CD4-positive, alpha-beta T cell treated with Interleukin-10 for 1 hour (primary cell): ENCODE results near the gene CSTB.
A peak's percentile ranks its signal among the peaks of the same experiment; 100 is the strongest.

Experiments
- DNase-seq: peaks from one replicate; pipeline ENCODE4 v3.0.0-alpha.2; 2020

Gene CSTB

GRCh38 chr21:43789276-43790009 is 13.3 kb upstream of the CSTB start, which contains the start of gene RRP1:
Gene RRP1, plus strand, starts transcription at chr21:43789577. Its CDS starts 53 bp downstream, at chr21:43789630.
- DNase-seq = peak; percentile 95

- no peak for DNase-seq
Observed at GRCh38 chr21:43786807-43787440, 10.8 kb upstream of the CSTB start.

DNA sequence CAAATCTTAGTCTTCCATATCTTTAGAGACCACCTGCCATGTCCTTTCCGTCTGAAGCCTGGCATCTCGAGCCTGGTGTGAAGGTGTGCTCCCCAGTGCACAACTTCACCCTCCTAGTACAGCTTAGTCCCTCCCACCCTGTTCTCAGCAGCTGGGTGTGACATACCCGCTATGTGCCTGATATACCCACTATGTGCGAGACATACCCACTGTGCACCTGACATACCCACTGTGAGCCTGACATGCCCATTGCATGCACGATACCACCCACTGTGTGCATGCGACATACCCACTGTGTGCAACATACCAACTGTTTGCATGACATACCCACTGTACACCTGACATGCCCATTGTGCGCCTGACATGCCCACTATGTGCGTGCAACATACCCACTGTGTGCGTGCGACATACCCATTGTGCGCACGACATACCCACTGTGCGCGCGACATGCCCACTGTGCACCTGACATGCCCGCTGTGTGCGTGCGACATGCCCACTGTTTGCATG is 10.2 kb upstream of the CSTB start:
- no peak for DNase-seq

- no peak for DNase-seq
Observed at GRCh38 chr21:43785134-43785533, 9.0 kb upstream of the CSTB start.

GRCh38 chr21:43783098-43783700 is 7.1 kb upstream of the CSTB start:
- DNase-seq = no peak

DNA sequence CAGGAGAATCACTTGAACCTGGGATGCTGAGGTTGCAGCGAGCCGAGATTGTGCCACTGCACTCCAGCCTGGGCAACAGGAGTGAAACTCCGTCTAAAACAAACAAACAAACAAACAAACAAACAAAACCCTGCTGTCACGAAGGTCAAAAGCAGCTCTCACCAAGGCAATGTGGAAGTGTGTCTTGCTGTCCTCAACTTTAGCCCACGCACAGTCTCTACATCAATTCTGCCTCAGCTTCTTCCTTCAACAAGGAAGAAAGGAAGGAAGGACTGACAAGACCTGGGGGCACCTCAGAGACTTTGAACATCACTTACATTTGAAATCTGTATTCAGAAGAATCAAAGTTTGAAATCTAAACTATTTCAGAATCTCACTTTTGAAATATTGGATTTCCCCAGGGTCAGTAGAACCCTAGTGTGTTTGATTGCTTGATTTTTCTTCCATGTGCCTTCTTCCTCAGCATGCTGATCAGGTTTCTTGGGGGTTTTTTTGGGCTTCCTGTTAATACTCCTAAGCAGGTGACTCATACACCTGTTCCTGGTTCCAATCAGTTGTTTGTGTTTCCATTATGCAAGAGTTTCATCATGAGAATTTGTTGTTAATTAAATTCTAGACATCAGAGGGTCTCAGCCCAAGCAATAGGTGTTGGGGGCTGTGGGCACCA is 6.5 kb upstream of the CSTB start:
- no peak for DNase-seq

DNA sequence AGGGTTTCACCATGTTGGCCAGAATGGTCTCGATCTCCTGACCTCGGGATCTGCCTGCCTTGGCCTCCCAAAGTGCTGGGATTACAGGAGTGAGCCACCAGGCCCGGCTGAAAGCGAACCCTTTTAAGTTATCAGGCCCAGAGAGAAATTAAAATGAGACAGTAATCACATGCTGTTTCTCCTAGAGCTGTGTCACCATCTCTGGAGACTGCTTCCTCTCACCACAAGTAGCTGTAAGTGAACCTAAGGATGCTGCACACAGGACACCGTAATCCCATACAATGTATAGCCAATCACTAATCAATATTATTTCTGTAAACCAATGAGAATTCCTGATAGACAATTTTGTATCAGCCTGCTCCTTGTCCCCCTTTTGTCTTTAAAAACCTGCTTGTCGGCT is 5.7 kb upstream of the CSTB start:
- DNase-seq = no peak

DNA sequence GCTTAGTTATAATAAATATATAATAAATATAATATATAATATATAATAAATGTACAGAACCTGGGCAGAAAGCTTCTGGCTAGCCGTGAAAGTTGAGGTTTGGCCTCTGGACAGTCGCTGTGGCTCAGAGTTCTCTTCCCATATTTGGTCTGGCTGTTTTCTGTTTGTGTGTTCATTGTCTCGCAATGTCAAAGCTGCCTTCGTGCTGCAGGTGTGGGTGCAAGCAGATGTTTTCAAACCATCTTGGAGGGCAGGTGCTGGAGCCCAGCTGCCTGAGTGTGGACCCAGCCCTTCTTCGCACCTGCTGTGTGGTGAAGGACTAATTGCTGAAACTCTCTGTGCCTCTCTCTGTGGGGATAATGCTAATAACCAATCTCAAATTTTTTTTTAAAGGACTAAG is 3.6 kb upstream of the CSTB start:
- DNase-seq = no peak

GRCh38 chr21:43778469-43779335 is 2.6 kb upstream of the CSTB start:
- DNase-seq = peak; percentile 13

GRCh38 chr21:43777953-43778352 is 1.8 kb upstream of the CSTB start:
- no peak for DNase-seq

DNA sequence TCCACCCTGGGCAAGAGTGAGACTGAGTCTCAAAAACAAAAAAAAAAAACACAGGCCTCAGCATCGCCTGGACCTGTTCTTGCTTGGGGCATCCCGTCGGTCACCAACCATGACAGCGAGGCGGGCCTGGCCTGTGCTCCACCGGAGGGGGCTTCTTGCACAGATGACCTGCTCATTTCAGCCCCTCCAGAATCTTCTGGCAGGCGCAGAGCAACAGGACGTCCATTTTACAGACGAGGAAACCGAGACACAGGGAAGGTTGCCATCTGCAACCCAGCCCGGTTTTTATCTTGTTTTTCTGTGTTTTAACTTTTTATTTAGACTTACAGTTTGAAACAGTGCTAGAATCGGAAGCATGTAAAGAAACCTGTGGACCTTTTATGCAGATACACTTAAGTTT is 918 bp downstream of the CSTB start:
- no peak for DNase-seq

- DNase-seq = no peak
Observed at GRCh38 chr21:43774163-43774562, 1.9 kb downstream of the CSTB start.

GRCh38 chr21:43772425-43772821 is 3.7 kb downstream of the CSTB start:
- no peak for DNase-seq

- no peak for DNase-seq
Observed at GRCh38 chr21:43771698-43772424, 4.2 kb downstream of the CSTB start.

DNA sequence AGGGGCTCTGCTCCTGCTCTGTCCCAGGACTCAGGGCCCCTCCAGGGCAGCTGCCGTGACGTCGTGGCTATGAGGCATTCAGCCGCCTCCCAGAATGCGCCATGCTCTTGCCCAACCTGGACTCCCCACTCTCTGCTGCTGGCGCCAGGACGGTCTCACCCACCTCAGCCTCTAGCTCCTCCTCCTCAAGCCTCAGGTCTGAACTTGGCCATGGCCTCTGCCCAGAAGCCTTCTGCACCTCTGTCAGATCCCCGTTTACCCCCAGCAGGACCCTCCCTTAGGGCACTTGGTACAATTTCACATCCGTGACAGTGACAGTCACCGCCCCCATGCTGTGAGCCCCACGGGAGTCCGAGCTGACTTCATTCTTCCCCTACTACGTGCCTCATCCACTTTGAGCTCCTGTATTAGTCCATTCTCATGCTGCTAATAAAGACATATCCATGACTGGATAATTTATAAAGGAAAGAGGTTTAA is 4.9 kb downstream of the CSTB start:
- no peak for DNase-seq

- DNase-seq = no peak
Observed at GRCh38 chr21:43770066-43770655, 5.9 kb downstream of the CSTB start.

- DNase-seq = no peak
Observed at GRCh38 chr21:43769325-43769958, 6.7 kb downstream of the CSTB start.

GRCh38 chr21:43768868-43769167 is 7.3 kb downstream of the CSTB start:
- no peak for DNase-seq

DNA sequence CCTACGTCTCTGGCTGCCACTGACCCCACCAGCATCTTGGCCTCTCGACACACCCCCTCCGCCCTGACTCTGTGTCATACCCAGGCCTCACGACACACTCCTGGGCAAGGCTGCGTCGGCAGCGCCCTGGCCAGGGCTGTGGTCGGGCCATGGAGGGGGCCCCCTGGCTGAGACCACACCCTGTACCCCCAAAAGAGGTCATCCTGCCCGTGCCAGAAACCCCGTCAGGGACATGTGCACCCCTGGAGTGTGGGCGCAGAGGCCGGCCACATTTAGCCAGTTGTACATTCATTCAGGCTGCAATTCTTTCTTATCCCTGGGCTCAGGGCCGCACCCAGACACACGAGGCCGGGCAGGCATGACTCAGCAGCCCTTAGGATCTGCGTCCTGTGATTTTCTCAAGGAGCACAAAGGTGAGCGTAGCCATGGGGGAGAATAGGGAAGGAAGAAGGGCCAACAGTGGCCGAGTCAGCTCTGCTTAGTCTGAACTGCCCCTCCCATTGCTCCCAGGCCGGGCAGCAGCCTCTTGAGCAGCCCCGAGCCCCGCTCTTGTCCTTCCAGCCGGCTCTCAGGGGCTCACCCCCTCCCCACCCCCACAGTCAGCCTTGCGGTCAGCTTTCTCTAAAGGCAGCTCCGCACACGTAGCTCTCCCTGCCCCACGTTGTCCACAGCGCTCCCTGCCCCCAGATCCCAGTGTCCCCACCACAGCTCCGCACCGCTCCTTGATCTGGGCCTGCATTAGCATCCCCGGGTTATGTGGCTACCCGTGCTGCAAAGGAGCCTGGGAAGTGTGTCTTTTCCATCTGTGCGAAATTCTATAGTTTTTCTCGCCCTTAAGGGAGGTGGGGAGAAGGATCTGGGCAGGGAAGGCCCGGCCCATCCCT is 7.9 kb downstream of the CSTB start:
- DNase-seq = no peak

GRCh38 chr21:43767498-43767983 is 8.6 kb downstream of the CSTB start:
- no peak for DNase-seq
